Measurements from ENCODE around the gene UGT1A1.

DNA sequence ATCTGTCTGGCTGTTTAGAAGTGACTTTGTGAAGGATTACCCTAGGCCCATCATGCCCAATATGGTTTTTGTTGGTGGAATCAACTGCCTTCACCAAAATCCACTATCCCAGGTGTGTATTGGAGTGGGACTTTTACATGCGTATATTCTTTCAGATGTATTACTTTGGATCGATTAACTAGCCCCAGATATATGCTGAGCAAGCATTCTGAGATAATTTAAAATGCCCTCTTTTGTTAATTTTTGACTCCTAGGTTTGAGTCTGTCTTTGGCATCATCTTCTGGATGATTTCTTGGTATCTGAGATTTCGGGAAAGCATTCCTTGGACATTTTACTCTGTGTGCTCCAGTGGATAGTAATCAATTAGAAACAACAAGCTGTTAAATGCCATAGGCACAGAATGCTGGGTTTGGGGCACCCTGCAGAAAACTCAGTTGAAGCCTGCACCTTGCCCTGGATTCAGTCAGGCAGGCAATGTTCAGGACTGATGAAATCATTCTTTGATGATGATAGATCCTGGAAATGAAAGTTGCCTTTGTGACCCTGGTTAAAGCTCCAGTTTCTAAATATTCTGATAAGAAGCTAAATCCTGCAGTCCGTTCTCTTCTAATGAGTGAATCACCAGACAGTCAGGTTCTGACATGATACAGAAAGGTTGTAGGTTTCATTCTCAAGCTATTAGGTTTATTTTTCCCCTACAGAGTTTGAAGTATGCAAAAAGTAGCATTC, 1.1 kb downstream of the UGT1A1 start:
- TF ChIP-seq, protein P1, sequence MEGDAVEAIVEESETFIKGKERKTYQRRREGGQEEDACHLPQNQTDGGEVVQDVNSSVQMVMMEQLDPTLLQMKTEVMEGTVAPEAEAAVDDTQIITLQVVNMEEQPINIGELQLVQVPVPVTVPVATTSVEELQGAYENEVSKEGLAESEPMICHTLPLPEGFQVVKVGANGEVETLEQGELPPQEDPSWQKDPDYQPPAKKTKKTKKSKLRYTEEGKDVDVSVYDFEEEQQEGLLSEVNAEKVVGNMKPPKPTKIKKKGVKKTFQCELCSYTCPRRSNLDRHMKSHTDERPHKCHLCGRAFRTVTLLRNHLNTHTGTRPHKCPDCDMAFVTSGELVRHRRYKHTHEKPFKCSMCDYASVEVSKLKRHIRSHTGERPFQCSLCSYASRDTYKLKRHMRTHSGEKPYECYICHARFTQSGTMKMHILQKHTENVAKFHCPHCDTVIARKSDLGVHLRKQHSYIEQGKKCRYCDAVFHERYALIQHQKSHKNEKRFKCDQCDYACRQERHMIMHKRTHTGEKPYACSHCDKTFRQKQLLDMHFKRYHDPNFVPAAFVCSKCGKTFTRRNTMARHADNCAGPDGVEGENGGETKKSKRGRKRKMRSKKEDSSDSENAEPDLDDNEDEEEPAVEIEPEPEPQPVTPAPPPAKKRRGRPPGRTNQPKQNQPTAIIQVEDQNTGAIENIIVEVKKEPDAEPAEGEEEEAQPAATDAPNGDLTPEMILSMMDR (IDR thresholded peaks at IDR 0.05; ENCODE audit: low read length): no peak
- TF ChIP-seq EZH2 (IDR thresholded peaks at IDR 0.05; ENCODE audit: borderline replicate concordance, low read length): no peak
